SU-DHL-6 (cell line): ENCODE results near the gene TDRD1.

Experiments
- EZH2phosphoT487 ChIP-seq: fragments of 200-600 bp; sonication (generic), shearing (Covaris generic); conservative IDR thresholded peaks from 2 replicates; pipeline ENCODE4 v1.6.1; 2018; ENCODE audit warnings: mild to moderate bottlenecking, antibody characterized with exemption, low read length, moderate library complexity, mixed read lengths
- TF ChIP-seq, protein P1 (sequence below): fragments of 200-600 bp; sonication (generic); IDR thresholded peaks from one replicate; pipeline ENCODE4 v1.5.1; 2017; ENCODE audit warnings: antibody characterized with exemption, mild to moderate bottlenecking, low read length, moderate library complexity; ENCODE audit not compliant: insufficient read depth, poor library complexity, severe bottlenecking

DNA sequence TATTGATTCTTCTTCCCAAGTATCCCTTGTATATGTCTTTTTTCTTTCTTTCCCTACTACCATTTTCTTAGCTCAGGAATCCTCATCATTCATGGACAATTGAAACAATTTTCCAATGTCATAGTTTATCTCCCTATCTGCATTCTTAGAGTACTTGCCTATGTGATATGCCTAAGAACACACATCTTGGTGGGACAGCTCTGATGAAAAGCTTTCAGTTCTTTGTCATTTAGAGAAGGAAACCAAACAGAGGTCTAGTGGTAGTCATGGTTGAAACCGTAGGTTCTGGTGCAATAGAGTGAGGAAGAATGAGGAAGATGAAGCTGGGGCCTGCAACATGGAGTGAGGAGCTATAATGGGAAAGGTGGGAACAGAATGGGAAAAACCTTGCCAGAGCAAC, 28.2 kb downstream of the TDRD1 start:
- no peak for TF ChIP-seq EZH2phosphoT487
- TF ChIP-seq, protein P1, sequence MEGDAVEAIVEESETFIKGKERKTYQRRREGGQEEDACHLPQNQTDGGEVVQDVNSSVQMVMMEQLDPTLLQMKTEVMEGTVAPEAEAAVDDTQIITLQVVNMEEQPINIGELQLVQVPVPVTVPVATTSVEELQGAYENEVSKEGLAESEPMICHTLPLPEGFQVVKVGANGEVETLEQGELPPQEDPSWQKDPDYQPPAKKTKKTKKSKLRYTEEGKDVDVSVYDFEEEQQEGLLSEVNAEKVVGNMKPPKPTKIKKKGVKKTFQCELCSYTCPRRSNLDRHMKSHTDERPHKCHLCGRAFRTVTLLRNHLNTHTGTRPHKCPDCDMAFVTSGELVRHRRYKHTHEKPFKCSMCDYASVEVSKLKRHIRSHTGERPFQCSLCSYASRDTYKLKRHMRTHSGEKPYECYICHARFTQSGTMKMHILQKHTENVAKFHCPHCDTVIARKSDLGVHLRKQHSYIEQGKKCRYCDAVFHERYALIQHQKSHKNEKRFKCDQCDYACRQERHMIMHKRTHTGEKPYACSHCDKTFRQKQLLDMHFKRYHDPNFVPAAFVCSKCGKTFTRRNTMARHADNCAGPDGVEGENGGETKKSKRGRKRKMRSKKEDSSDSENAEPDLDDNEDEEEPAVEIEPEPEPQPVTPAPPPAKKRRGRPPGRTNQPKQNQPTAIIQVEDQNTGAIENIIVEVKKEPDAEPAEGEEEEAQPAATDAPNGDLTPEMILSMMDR, result no peak
